Measurements from ENCODE around the gene OR13A1.
"Not testable (repeated sequence)": the region's sequence is repeated elsewhere in the genome, so short reads cannot be mapped to it uniquely, and the experiment has no call there.

OR13A1 gene

GRCh38 chr10:45274364-45274763, 41.0 kb downstream of the OR13A1 start:
- TF ChIP-seq POLR2AphosphoS5 (IDR thresholded peaks at IDR 0.05; ENCODE audit: low read depth, low read length) (no peak), POLR2A (IDR thresholded peaks at IDR 0.05; ENCODE audit: low read depth, low read length) (no peak), TAF1 (IDR thresholded peaks at IDR 0.05; ENCODE audit: borderline replicate concordance, low read depth, low read length) (no peak)
- no peak for FAIRE-seq
- no peak for DNase-seq (ENCODE audit: insufficient read length)

- not testable (repeated sequence) for FAIRE-seq; DNase-seq (ENCODE audit: insufficient read length)
These were observed 47.6 kb downstream of the OR13A1 start for GRCh38 chr10:45267777-45268176.

GRCh38 chr10:45265996-45266395, 49.4 kb downstream of the OR13A1 start:
- TF ChIP-seq TAF1 (IDR thresholded peaks at IDR 0.05; ENCODE audit: borderline replicate concordance, low read depth, low read length), result no peak
- TF ChIP-seq POLR2AphosphoS5 (IDR thresholded peaks at IDR 0.05; ENCODE audit: low read depth, low read length), result no peak
- no peak for TF ChIP-seq POLR2A (IDR thresholded peaks at IDR 0.05; ENCODE audit: low read depth, low read length)
- DNase-seq (ENCODE audit: insufficient read length) (no peak), FAIRE-seq (no peak)

DNA sequence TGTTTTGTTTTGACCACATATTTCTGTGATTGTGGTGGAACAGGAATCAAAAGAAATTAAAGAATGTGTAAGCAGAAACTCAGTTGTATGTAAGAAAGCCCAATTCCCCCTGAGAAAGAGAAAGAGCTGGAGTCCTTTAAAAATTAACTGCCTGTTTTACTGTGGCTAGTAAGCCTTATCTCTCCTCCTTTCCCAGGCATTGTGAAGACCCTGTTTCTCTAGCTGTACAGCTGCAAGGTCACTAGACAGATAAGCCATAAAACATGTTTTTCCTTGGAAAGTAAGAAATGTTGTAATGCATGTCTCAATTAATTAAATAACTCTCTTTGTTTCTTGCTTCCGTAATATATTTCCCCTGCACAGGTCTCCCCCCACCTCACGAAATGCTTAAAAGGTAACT, 53.5 kb downstream of the OR13A1 start:
- FAIRE-seq (no peak), DNase-seq (ENCODE audit: insufficient read length) (no peak)
- TF ChIP-seq POLR2A (IDR thresholded peaks at IDR 0.05; ENCODE audit: low read depth, low read length) (no peak), POLR2AphosphoS5 (IDR thresholded peaks at IDR 0.05; ENCODE audit: low read depth, low read length) (no peak), TAF1 (IDR thresholded peaks at IDR 0.05; ENCODE audit: borderline replicate concordance, low read depth, low read length) (no peak)

DNA sequence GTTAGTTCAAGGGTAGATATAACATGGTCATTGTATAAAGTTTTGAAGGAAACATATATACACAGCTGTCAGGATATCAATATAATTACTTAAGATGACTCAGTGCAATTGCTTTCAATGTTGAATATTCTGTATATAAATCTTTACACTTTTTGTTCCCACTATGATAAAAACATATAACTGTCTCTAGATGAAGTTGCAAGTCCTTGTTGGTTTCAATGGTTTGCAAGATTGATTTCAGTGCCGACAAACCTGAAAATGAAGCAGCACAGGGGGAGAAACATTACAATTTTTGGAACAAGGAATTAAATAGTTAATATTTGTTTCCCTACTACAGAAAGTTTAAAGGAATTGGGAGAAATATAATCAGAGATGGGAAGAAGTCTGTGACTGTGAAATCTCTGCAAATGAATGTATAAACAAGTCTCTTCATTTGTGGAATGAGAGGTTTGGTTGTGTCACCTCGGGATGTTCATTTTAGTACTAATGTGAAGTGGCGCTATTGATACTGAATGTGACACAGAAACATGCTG, 54.1 kb downstream of the OR13A1 start:
- DNase-seq (ENCODE audit: insufficient read length), result no peak

GRCh38 chr10:45260635-45261034, 54.8 kb downstream of the OR13A1 start:
- not testable (repeated sequence) for DNase-seq (ENCODE audit: insufficient read length); FAIRE-seq

More for the DNA sequence above, 54.1 kb downstream of the OR13A1 start:
- no peak for TF ChIP-seq POLR2AphosphoS5 (IDR thresholded peaks at IDR 0.05; ENCODE audit: low read depth, low read length)
- no peak for TF ChIP-seq TAF1 (IDR thresholded peaks at IDR 0.05; ENCODE audit: borderline replicate concordance, low read depth, low read length)
- TF ChIP-seq POLR2A (IDR thresholded peaks at IDR 0.05; ENCODE audit: low read depth, low read length), result no peak
- no peak for FAIRE-seq

GRCh38 chr10:45259786-45260495, 55.5 kb downstream of the OR13A1 start:
- DNase-seq (ENCODE audit: insufficient read length); FAIRE-seq: not testable (repeated sequence)

DNA sequence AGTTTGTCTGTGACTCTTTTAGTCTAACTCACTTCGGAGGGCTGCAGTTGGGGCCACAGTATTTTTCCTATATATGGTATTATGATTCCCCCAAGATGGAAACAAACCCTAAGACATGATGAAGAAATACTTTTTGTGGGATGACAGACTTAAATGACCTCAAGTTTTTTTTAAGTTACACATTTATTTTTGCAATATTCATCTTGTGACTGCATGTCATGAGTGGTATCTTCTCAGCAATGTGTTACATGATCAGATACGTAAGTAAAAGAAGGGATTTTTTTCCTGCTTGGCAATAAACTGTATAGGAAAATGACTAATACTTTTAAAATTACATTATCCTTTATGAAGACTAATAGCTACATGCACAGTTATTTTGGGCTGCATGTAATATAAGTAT, 57.8 kb downstream of the OR13A1 start:
- TF ChIP-seq POLR2A (IDR thresholded peaks at IDR 0.05; ENCODE audit: low read depth, low read length), result no peak
- no peak for FAIRE-seq

DNA sequence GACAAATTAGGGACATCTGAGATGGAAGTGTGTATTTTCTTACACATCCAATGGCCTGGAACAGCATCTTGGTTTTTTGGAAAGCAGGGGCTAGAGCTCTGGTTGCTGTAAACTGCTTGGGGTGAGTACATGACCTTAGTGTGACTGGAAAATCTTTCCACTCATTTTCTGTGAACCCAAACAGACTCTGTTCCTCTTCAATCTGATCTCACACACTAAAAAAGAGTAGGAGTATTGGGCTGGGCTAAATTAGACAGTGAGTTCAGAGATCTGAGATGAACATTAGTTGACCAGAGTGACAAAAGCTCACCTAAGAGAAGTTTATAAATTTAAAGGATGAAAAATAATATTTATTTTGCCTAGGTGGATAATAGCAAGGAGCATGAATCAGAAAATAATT, 59.2 kb downstream of the OR13A1 start:
- TF ChIP-seq POLR2A (IDR thresholded peaks at IDR 0.05; ENCODE audit: low read depth, low read length) (no peak), TAF1 (IDR thresholded peaks at IDR 0.05; ENCODE audit: borderline replicate concordance, low read depth, low read length) (no peak)
- FAIRE-seq, result no peak
- no peak for DNase-seq (ENCODE audit: insufficient read length)

More for the DNA sequence above, 57.8 kb downstream of the OR13A1 start:
- DNase-seq (ENCODE audit: insufficient read length), result no peak

GRCh38 chr10:45255706-45256105, 59.7 kb downstream of the OR13A1 start:
- FAIRE-seq (no peak), DNase-seq (ENCODE audit: insufficient read length) (no peak)

GRCh38 chr10:45254892-45255291, 60.5 kb downstream of the OR13A1 start:
- no peak for DNase-seq (ENCODE audit: insufficient read length)
- no peak for TF ChIP-seq POLR2A (IDR thresholded peaks at IDR 0.05; ENCODE audit: low read depth, low read length)
- TF ChIP-seq POLR2AphosphoS5 (IDR thresholded peaks at IDR 0.05; ENCODE audit: low read depth, low read length), result no peak
- FAIRE-seq, result no peak

More at GRCh38 chr10:45255706-45256105, 59.7 kb downstream of the OR13A1 start:
- TF ChIP-seq POLR2A (IDR thresholded peaks at IDR 0.05; ENCODE audit: low read depth, low read length) (no peak), TAF1 (IDR thresholded peaks at IDR 0.05; ENCODE audit: borderline replicate concordance, low read depth, low read length) (no peak)

- peak; percentile 9 for FAIRE-seq
- DNase-seq (ENCODE audit: insufficient read length), result no peak
- TF ChIP-seq POLR2A (IDR thresholded peaks at IDR 0.05; ENCODE audit: low read depth, low read length), result no peak
- TF ChIP-seq TAF1 (IDR thresholded peaks at IDR 0.05; ENCODE audit: borderline replicate concordance, low read depth, low read length), result no peak
- no peak for TF ChIP-seq POLR2AphosphoS5 (IDR thresholded peaks at IDR 0.05; ENCODE audit: low read depth, low read length)
These were observed 62.1 kb downstream of the OR13A1 start for GRCh38 chr10:45253183-45253914.
